Measurements from ENCODE around the gene SERPINI1. TPM values are rescaled to one million over a fixed set of nuclear protein-coding genes. Genes with fewer than 3 reads are reported as not detected.

SERPINI1 gene
- total and polyA plus RNA-seq, 9 of the 15 experiments (the other 6 are each of a cell fraction or from before 2014, with no cell fraction given) = 1.6 to 9.9 (median 3.5) TPM

- TF ChIP-seq ZBTB33 (CRISPR knock-in tag; IDR thresholded peaks at IDR 0.05) = no peak
- no peak for TF ChIP-seq ZBTB49 (CRISPR knock-in tag; IDR thresholded peaks at IDR 0.05; ENCODE audit: borderline replicate concordance)
- TF ChIP-seq NFIC (IDR thresholded peaks at IDR 0.05) = peak; percentile 36; the same call in 1 of the 2 replicates
- TF ChIP-seq E2F6 (IDR thresholded peaks at IDR 0.05; ENCODE audit: borderline replicate concordance in 1 of 2, extremely low read depth in 1 of 2, insufficient read depth in 1 of 2, insufficient read length in 1 of 2, low read depth in 1 of 2, low read length in 1 of 2, poor library complexity in 1 of 2, severe bottlenecking in 1 of 2) = no peak
- TF ChIP-seq ZNF274 (IDR thresholded peaks at IDR 0.05; ENCODE audit: borderline replicate concordance, low read depth, low read length) = no peak
- TF ChIP-seq MAFK (IDR thresholded peaks at IDR 0.05; ENCODE audit: low read length) = no peak
- no peak for TF ChIP-seq ZNF232 (CRISPR knock-in tag; IDR thresholded peaks at IDR 0.05)
- TF ChIP-seq TAF7 (tag; IDR thresholded peaks at IDR 0.05) = no peak
- no peak for TF ChIP-seq CBX2 (IDR thresholded peaks at IDR 0.05; ENCODE audit: insufficient read depth, low read length, poor library complexity, severe bottlenecking)
- TF ChIP-seq HNRNPLL (IDR thresholded peaks at IDR 0.05; ENCODE audit: low read depth, low read length, poor library complexity, severe bottlenecking) = no peak
- no peak for TF ChIP-seq DIDO1 (tag; IDR thresholded peaks at IDR 0.05; ENCODE audit: low read depth)
- TF ChIP-seq RNF2 (IDR thresholded peaks at IDR 0.05) = no peak
- peak; percentile 91 for TF ChIP-seq TAF1 (IDR thresholded peaks at IDR 0.05; ENCODE audit: control insufficient read depth, extremely low read depth, insufficient read depth, low read length, severe bottlenecking)
- 0 out of 2 replicates have a peak, but pooled peaks have one; percentile 6 for TF ChIP-seq CREM (IDR thresholded peaks at IDR 0.05; ENCODE audit: low read depth)
- no peak for TF ChIP-seq HMGN3 (IDR thresholded peaks at IDR 0.05; ENCODE audit: borderline replicate concordance, extremely low read depth, insufficient read length, low read depth, low read length)
- TF ChIP-seq CBFA2T3 (IDR thresholded peaks at IDR 0.05) = no peak; the same call in 1 of the 2 replicates
- TF ChIP-seq IRF1 (CRISPR knock-in tag; IDR thresholded peaks at IDR 0.05; ENCODE audit: borderline replicate concordance) = no peak
- no peak for TF ChIP-seq RUNX1 (IDR thresholded peaks at IDR 0.05; ENCODE audit: low read depth)
- no peak for TF ChIP-seq FIP1L1 (IDR thresholded peaks at IDR 0.05; ENCODE audit: low read depth, low read length, poor library complexity, severe bottlenecking)
- TF ChIP-seq PHTF2 (CRISPR knock-in tag; IDR thresholded peaks at IDR 0.05) = no peak
Observed at GRCh38 chr3:167735233-167736138, at the start of gene SERPINI1 (continued).

Data from K562 (cell line).